PC-3 (cell line): ENCODE measurements around the gene CFC1B.
"Not testable (repeated sequence)": the region's sequence is repeated elsewhere in the genome, so short reads cannot be mapped to it uniquely, and the experiment has no call there.

ENCODE experiments used
- CTCF ChIP-seq: fragments of 300-600 bp; sonication (generic); conservative IDR thresholded peaks from 2 replicates; pipeline ENCODE4 v1.5.1; 2017; ENCODE audit warnings: antibody characterized with exemption, low read depth, mild to moderate bottlenecking, low read length
- EZH2 ChIP-seq: fragments of 300-600 bp; sonication (generic); IDR thresholded peaks from one replicate; pipeline ENCODE4 v1.6.1; 2017; ENCODE audit warnings: antibody characterized with exemption, mild to moderate bottlenecking, low read length; ENCODE audit not compliant: unreplicated experiment

- TF ChIP-seq CTCF, EZH2: not testable (repeated sequence)
Observed at GRCh38 chr2:130491073-130491472, 29.9 kb upstream of the CFC1B start.
